KOPT-K1 (cell line): ENCODE measurements around the gene RABGAP1L.
"Not testable (repeated sequence)": the region's sequence is repeated elsewhere in the genome, so short reads cannot be mapped to it uniquely, and the experiment has no call there.

Source experiments
- H3K27ac ChIP-seq: fragments of 200-600 bp; sonication (generic); 2 replicates; pipeline ENCODE4 v1.5.1; 2016; ENCODE audit warnings: antibody characterized with exemption, mild to moderate bottlenecking, low read depth, low read length; ENCODE audit not compliant: poor library complexity, severe bottlenecking
- H3K36me3 ChIP-seq: fragments of 200-600 bp; sonication (generic); 2 replicates; pipeline ENCODE4 v1.5.1; 2017; ENCODE audit warnings: antibody characterized with exemption, mild to moderate bottlenecking, low read length, moderate library complexity; ENCODE audit not compliant: insufficient read depth
- H3K9me3 ChIP-seq: fragments of 200-600 bp; sonication (generic); 2 replicates; pipeline ENCODE4 v1.5.1; 2017; ENCODE audit warnings: antibody characterized with exemption, low read length, mild to moderate bottlenecking; ENCODE audit not compliant: insufficient read depth, poor library complexity, severe bottlenecking

Gene RABGAP1L

GRCh38 chr1:174682419-174683008 is 523.2 kb downstream of the RABGAP1L start:
- Histone ChIP-seq H3K9me3 (no peaks in the 10 kb centered on the region), H3K27ac (no peak overlapping the region)

DNA sequence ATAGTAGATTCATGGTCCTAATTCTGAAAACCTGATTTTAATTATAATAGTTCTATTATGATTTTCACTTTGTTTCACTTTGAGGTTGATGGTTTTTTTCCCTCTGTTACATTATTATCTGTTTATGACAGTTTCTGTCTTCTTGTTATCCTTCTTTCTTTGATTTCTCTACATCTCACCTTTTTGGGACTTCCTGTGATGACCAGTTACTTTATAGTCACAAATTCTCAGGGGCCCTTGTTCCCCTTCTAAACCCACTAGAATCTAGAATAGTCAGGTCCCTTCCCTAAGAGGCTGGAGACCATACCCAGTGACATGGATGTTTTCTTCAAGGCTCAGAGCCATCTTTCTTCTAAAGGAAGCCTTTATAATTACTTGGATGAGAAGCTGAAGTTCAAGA is 526.9 kb downstream of the RABGAP1L start:
- Histone ChIP-seq H3K36me3 (no peaks in the 10 kb centered on the region), H3K27ac (no peak overlapping the region), H3K9me3 (no peaks in the 10 kb centered on the region)

More at GRCh38 chr1:174682419-174683008, 523.2 kb downstream of the RABGAP1L start:
- no peaks in the 10 kb centered on the region for H3K36me3 ChIP-seq

DNA sequence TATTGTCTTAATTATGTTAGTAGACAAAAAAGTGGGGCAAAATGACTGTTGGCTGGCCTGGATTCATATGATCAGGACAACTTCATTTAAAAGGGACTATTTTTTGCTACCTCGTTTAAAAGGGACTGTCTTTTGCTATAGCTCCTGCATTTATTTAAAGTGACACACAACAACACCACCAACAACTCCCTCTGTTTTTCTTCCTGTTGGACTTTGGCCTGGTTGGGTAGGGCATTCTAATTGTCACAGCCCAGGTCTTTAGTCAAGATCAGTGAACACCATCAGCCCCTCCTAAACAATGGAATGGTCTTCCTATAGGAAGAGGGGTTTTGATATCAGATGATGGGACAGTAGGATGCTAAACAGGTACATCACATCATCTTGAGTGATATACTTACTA is 530.2 kb downstream of the RABGAP1L start:
- H3K9me3 ChIP-seq: no peaks in the 10 kb centered on the region
- no peaks in the 10 kb centered on the region for H3K36me3 ChIP-seq
- H3K27ac ChIP-seq: no peak overlapping the region

GRCh38 chr1:174690266-174690665 is 530.9 kb downstream of the RABGAP1L start:
- no peak overlapping the region for H3K27ac ChIP-seq

DNA sequence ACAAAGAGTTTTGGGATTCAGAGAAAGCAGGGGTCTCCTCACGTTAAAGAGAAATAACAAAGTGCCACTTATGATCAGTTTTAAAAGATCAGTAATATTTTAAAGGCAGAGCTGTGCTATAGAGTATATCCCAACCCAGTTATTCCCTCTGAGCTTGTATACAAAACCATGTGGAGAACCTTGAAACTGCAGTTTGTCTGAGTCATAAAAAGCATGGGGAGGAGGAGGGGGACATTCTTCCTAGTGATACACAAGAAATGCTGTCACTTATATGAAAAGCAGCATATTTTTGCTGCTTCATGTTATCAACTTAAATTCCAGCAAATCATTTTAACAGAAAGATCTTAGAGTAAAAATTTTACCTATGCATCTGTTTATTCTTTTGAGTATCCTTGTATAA is 533.0 kb downstream of the RABGAP1L start:
- no peak overlapping the region for H3K27ac ChIP-seq
- no peaks in the 10 kb centered on the region for H3K36me3 ChIP-seq
- H3K9me3 ChIP-seq: no peaks in the 10 kb centered on the region

More at GRCh38 chr1:174690266-174690665, 530.9 kb downstream of the RABGAP1L start:
- no peaks in the 10 kb centered on the region for H3K36me3 ChIP-seq
- no peaks in the 10 kb centered on the region for H3K9me3 ChIP-seq

DNA sequence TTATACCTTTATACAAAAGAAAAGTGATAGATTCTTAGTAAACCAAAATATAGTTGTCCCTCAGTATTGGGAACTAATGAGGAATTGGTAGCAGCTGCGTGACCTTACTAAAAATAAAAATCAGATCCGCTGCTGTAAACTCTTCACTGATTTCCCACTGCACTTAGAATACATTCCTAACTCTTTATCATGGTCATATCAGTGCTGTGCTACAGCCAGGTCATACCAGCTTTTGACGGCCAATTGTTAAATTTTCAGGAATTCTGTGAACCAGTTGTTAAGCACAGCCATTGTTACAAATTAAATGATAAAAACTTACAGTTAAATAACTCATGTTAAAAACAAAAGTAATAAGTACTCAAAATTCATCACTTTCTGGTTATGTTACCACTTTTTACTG is 533.8 kb downstream of the RABGAP1L start:
- Histone ChIP-seq H3K27ac (no peak overlapping the region), H3K9me3 (no peaks in the 10 kb centered on the region)

DNA sequence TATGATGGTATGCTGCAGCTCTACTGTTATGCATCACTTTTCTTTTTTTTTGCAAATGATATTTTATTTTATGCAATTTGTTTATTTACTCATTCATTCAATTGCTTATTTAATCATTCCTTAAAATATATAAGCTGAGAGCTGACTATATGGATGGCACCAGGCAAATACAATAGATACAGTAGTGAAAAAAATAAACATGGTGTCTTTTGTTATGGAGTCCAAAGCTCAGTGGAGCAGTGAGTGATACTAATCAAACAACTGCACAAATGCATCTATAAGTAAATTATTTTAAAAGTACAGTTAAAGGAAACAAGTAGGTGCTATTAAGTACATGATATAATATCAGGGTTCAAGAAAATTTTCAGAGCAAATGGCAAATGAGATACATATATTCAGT is 534.2 kb downstream of the RABGAP1L start:
- not testable (repeated sequence) for H3K27ac ChIP-seq, H3K9me3 ChIP-seq, H3K36me3 ChIP-seq

More for the DNA sequence above, 533.8 kb downstream of the RABGAP1L start:
- H3K36me3 ChIP-seq: no peaks in the 10 kb centered on the region

GRCh38 chr1:174696026-174696821 is 536.9 kb downstream of the RABGAP1L start:
- no peaks in the 10 kb centered on the region for H3K36me3 ChIP-seq
- H3K9me3 ChIP-seq: no peaks in the 10 kb centered on the region
- H3K27ac ChIP-seq: no peak overlapping the region

DNA sequence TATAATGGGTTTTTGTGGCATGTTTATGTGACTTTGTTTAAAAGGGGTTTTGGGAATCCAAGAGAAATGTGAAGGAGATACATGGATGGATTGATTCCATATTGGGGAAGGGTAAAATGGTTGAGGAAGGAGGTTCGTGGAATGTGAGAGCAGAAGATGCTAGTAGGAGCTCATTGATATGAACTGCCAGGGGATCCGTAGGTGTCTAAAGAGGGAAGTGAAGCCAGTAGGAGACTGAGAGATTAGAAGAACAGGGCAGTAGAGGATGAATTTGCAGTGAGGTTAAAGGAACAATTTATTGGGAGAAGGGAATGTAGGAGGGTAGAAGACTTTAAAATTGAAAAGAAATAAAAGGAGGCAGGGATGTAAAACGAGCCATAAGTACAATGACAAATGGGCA is 541.0 kb downstream of the RABGAP1L start:
- Histone ChIP-seq H3K27ac (no peak overlapping the region), H3K9me3 (no peaks in the 10 kb centered on the region), H3K36me3 (no peaks in the 10 kb centered on the region)

DNA sequence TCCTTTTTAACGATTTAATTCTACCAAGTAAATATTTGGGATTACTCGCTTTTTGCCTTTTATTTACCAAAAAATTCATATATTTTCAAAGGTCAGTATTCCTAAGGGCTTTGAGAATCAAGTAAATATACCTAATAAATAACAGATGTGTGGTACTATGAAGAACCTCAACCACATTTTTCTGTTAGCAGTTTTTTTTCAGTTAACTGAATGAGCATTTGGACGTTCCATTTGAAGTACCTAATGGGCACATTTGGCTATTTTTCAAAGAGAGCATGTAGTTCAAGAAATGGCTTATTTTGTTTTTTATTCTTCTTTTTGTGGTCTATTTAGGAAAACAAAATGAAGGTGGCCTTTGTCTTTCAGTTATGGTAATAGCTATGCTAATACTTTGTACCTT is 541.5 kb downstream of the RABGAP1L start:
- H3K36me3 ChIP-seq: no peaks in the 10 kb centered on the region
- no peak overlapping the region for H3K27ac ChIP-seq
- H3K9me3 ChIP-seq: no peaks in the 10 kb centered on the region

DNA sequence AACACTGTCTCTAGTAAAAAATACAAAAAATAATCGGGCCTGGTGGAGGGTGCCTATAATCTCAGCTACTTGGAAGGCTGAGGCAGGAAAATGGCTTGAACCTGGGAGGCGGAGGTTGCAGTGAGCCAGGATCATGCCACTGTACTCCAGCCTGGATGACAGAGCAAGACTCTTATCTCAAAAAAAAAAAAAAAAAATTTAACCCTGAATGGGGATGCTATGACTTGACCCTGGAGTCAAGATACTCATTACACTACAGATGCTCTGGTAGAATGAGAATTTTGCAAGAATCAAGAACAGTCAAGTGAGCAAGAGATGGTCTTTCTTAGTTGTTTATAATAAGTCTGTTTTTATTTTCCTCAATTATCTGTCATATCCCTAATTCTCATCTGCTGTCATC is 542.2 kb downstream of the RABGAP1L start:
- Histone ChIP-seq H3K36me3 (no peaks in the 10 kb centered on the region), H3K9me3 (no peaks in the 10 kb centered on the region), H3K27ac (no peak overlapping the region)

- H3K27ac ChIP-seq: no peak overlapping the region
- no peaks in the 10 kb centered on the region for H3K36me3 ChIP-seq
- no peaks in the 10 kb centered on the region for H3K9me3 ChIP-seq
Measured at GRCh38 chr1:174702011-174702410, 542.7 kb downstream of the RABGAP1L start.

DNA sequence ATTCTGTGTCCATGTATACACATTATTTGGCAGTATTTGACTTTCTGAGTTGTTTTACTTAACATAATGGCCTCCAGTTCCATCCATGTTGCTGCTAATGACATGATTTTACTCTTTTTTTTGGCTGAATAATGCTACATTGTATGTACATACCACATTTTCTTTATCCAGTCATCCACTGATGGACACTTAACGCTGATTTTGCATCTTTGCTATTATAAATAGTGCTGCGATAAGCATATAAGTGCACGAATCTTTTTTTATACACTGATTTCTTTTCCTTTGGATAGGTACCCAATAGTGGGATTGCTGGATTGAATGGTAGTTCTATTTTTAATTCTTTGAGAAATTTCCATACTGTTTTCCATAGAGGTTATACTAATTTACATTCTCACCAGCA is 544.0 kb downstream of the RABGAP1L start:
- Histone ChIP-seq H3K27ac (no peak overlapping the region), H3K9me3 (no peaks in the 10 kb centered on the region), H3K36me3 (no peaks in the 10 kb centered on the region)

DNA sequence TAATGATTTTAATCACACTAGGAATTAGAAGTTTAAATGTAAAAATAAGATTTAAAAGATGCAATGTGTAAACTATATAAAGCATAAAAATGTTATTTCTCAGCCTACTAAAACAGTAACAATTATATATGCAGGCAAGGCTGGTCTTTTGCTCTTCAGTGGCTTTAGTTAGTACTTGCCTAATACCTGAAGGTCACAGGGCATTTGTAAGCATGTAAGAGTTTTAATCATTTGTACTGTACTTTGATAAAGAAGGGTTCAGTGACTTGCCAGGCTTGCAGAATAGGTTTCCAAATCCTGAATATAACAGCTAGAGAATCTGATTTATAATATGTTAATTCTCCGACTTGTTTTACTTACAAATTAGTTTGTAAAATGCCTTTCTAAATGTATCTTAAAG is 545.0 kb downstream of the RABGAP1L start:
- H3K9me3 ChIP-seq: no peaks in the 10 kb centered on the region
- H3K27ac ChIP-seq: no peak overlapping the region
- no peaks in the 10 kb centered on the region for H3K36me3 ChIP-seq

DNA sequence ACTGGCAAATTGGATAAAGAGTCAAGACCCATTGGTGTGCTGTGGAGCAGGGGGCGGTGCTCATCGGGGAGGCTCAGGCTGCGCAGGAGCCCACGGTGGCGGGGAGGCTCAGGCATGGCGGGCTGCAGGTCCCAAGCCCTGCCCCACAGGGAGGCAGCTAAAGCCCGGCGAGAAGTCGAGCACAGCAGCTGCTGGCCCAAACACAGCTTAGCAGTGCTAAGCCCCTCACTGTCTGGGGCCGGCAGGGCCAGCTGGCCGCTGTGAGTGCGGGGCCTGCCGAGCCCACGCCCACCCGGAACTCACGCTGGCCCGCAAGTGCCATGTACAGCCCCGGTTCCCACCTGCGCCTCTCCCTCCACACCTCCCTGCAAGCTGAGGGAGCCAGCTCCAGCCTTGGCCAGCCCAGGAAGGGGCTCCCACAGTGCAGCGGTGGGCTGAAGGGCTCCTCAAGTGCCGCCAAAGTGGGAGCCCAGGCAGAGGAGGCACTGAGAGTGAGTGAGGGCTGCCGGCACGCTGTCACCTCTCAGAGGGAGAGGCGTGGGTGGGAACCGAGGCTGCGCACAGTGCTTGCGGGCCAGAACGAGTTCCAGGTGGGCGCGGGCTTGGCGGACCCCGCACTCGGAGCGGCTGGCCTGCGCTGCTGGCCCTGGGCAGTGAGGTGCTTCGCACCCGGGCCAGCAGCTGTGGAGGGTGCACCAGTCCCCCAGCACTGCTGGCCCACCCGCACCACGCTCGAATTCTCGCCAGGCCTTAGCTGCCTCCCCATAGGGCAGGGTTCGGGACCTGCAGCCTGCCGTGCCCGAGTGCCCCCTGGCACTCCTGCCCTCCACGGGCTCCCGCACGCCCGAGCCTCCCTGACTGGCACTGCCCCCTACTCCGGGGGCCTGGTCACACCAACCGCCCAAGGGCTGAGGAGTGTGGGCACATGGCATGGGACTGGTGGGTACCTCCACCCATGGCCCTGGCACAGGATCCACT is 551.8 kb downstream of the RABGAP1L start:
- Histone ChIP-seq H3K36me3 (no peaks in the 10 kb centered on the region), H3K27ac (no peak overlapping the region), H3K9me3 (peaks cover 11% of the 10 kb centered on the region)
